ENCODE measurements around the gene TRABD2A.
"Not testable (repeated sequence)": the region's sequence is repeated elsewhere in the genome, so short reads cannot be mapped to it uniquely, and the experiment has no call there.

TRABD2A gene

DNA sequence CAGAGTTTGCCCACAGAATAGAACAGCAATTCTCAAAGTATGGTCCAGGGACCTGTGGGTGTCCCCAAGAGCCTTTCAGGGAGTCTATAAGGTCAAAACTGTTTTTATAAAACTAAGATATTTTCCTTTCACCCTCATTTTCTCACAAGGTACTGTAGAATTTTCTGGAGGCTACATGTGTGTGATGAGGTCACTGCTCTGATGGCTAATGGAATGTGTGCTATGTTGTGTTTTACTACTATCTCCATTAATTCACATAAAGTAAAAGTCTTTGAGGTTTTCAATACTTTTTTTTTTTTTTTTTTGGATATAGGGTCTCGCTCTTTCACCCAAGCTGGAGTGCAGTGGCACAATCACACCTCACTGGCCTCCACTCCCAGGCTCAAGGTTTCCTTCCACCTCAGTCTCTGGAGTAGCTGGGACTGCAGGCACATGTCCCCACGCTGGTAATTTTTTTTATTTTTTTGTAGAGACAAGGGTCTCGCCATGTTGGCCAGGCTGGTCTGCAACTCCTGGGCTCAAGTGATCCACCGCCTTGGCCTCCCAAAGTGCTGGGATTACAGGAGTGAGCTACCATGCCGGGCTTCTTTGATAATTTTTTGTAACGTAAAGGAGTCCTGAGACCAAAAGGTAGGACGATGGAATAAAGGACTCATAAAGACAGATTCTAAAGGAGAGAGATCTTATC, 1.8 kb downstream of the TRABD2A start:
- DNase-seq = no peak

DNA sequence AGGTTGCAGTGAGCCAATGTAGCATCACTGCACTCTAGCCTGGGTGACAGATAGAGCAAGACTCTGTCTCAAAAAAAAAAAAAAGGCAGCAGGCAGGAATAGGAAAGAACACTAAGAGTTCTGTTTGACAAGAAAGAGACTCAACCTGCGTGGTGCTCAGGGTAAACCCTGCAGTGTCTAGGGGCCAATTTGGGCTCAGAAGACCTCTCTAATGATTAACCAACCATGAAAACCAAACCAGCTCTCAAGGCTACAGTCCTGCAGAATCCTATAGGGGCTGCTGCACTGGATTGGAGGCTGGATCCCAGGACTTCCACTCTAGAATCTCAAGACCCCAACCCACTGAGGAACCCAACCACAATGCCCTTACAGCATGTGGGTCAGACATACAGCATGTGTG, 2.4 kb downstream of the TRABD2A start:
- DNase-seq = no peak

DNA sequence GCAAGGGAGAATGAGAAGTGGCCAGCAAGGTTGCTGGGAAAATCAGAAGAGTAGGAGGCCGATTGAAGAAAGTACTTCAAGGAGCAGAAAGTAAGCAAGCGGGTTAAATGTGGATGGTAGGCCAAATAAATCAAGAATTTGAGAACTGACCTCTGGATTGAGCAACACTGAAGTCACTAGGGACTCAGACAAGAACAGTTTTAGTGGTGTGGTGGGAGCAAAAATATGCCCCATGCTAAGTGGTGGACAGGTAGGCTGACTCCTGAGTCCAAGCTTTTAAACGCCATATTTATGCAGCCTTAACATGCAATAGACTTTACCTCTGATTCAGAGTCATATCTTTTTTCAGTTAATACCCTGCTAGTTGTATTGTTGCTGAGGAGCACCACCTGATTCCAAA, 4.5 kb downstream of the TRABD2A start:
- no peak for DNase-seq

DNA sequence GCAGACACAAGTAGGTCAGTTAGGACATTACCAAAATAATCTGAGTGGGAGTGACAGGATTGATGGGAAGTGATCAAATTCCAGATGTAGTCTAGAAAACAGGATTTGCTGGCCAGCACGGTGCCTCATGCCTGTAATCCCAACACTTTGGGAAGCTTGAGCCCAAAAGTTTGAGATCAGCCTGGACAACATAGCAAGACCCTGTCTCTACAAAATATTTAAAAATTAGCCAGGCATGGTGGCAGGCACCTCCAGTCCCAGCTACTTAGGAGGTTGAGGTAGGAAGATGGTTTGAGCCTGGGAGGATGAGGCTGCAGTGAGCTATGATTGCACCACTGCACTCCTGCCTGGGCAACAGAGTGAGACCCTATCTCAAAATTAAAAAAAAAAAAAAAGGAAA, 5.3 kb downstream of the TRABD2A start:
- not testable (repeated sequence) for DNase-seq

DNA sequence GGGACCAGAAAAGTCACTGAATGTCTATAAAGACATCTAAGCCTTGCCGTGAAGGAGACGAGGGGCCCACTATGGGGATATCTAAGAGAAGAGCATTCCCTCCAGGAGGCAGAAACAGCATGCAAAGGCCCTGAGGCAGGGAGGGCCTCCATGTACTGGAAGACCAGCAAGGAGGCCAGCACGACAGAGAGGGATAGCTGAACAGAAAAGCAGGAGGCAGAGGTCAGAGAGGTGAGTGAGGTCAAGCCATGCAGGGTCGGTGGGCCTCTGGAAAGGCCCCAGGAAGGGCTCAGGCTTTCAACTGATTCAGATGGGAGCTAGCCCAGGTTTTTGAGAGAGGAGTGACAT, 5.7 kb downstream of the TRABD2A start:
- DNase-seq = no peak

DNA sequence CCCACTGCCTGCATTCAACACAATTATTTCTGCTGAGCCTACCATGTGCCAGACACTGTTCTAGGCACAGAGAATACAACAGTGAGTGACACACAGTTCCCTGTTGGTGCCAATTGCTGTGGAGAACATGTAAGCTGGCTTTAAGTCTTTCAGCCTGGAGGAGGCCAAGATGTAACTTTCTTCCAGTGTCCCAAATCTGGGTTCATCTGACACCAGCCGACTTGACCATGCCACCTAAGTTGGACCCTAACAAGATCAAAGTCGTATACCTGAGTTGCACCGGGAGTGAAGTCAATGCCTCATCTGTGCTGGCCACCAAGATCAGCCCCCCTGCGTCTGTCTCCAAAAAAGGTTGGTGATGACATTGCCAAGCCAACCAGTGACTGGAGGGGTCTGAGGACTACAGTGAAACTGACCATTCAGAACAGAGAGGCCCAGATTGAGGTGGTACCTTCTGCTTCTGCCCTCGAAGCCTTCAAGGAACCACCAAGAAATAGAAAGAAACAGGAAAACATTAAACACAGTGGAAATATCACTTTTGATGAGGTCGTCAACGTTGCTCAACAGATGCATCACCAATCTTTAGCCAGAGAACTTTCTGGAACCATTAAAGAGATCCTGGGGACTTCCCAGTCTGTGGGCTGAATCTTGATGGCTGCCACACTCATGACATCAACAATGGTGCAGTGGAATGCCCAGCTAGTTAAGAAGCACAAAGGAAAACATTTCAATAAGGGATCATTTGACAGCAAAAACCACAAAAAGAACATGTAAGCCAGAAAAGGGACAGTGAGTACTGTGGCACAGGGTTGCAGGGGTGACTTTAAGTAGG, 6.3 kb downstream of the TRABD2A start:
- DNase-seq = no peak

DNA sequence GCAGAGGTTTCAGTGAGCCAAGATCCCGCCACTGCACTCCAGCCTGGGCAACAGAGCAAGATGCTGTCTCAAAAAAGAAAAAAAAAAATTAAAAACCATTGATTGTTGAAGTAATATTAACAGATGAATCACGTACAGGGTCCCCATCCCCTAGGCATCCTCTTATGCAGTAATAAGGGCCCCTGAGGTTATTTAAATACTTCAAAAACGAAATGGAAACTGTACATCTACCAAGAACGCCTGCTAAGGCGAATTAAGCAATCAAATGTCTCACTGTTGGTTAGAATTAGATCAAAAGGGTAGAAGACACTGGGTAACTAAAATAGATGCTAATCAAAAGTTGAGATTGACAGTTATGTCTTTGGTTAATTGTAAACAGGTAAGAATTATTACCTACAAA, 7.5 kb downstream of the TRABD2A start:
- DNase-seq = no peak

DNA sequence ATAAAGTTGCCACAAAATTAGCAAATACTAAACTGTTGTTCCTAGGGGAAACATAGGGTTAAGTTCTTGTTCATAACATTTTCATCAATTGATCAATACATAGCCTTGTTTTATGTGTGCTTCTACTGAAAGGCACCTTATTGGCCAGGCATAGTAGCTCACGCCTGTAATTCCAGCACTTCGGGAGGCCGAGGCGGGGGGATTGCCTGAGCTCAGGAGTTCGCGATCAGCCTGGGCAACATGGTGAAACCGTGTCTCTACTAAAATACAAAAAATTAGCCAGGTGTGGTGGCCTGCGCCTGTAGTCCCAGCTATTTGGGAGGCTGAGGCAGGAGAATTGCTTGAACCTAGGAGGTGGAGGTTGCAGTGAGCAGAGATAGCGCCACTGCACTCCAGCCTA, 8.2 kb downstream of the TRABD2A start:
- DNase-seq = not testable (repeated sequence)

DNA sequence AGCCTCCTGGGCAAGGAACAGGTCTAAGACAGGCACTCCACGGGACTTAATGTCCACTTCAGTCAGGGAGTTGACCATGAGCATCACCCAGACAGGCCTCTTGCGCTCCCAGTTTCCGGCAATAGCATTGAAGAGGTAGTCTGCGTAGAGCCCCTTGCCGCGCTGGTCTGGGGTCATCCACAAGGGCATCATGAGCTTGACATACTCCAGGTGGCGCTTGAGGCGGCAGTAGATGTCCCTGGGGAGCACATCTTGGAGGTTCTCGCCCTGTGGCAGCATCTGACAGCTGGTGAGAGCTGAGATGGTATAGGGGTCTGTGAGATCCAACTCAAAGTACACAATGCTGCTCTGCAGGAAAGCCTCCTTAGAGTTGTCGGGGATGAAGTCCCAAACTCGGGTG, 10.6 kb downstream of the TRABD2A start:
- no peak for DNase-seq

DNA sequence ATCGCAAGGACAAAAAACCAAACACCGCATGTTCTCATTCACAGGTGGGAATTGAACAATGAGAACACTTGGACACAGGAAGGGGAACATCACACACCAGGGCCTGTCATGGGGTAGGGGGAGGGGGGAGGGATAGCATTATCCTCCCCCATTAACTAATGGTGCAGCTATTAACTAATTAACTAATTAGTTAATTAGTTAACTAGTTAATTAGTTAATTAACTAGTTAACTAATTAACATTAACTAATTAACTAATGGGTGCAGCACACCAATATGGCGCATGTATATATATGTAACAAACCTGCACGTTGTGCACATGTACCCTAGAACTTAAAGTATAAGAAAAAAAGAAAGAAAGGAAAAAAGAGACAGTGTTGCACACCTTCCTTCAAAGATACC, 12.6 kb downstream of the TRABD2A start:
- DNase-seq = not testable (repeated sequence)

DNA sequence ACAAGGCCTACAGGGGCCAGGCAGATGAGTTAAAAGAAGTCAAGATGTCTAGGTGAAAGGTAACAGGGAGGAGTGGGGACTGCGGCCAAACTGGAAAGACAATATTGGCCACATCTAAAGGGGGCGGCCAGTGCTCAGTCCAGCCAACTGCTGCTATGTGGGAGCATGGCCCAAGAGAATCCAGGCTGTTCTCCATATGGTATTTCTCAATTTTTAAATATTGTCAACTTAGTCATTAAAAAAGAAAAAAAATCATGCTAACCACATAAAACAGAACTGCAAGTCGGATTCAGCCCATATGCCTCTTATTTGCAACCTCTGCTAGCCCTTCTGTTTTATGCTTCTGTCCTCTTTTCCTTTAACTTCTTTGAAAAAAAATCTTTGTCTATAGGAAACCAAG, 14.8 kb downstream of the TRABD2A start:
- DNase-seq = no peak

DNA sequence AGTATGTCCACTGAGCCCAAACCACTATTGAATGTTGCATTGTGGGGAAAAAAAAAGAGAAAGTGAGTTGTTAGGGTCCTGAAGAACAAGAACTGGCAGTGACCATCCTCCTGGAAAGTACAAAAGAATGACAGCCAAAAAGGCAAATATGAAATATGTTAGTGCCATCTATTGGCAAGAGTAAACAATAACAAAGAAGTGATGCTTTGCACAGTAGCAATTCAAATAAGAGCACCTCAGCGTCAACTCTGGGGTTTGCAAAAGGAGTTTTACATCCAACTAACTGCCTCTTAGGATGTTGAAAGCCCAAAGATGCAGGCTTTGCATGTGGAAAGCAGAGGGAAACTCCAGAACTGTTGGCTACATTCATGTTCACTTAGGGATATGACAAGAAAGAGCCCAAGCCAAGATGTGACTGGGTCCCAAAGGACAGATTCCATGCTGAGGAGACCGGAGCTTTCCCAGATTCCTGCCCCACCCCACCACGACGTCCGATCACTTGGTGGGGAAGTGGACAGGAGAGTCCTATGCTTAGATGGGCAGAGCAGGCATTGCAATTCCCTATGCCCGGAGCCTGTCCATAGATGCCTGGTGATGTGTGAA, 15.6 kb downstream of the TRABD2A start:
- no peak for DNase-seq

DNA sequence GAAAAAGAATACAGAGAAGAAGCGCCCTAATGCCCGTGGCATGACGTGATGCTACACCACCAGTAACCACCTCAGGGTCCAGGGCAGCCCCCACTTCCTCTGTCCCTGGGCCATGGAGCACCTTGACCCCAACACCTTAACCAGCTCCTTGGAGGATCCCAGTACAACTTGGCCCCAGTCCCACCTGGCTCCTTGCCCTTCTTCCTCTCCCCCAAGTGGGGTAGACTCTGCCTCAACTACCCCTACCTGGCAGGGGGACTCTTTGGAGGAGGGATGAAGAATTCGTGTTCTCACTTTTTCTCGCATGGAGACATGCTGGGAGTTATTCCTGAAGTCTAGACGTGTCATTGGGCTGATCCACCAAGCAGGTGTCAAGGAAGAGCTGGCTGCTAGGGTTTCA, 18.9 kb downstream of the TRABD2A start:
- DNase-seq = no peak

DNA sequence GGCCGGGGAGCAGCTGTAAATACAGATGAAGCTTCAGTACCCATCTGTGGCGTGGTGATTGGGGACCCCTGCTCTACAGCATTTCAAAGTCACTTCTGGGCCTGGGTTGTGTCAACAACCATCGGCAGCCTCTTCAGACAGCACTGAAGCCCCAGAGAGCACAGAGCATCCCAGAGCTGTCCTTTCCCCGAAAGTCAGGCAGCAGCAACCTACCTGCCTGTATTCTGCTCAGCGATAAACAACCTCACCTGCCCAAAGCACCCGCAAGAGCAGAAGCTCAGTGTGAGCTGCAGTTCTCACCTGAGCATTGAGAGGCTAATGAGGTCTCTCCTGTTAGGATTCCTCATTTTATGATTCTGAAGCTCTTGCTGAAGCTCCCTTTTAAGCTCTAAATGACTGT, 19.3 kb downstream of the TRABD2A start:
- no peak for DNase-seq

DNA sequence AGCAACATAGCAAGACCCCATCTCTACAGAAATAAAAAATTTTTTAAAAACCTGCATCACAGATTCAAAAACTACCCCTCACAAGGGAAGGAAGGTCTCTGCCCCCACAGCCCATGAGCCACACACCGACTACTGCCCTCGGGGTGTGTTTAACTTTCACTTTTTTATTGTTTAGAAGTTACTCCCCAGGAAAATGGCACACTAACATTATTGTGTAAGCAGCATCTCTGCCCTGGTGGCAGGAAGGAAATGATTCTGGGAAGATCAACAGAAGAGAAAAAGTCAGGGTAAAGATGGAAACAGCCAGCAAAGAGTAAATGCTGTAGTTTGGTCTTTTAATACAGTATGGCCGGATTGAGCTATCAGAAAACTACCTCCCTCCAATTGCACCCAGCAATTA, 21.9 kb downstream of the TRABD2A start:
- DNase-seq = no peak

DNA sequence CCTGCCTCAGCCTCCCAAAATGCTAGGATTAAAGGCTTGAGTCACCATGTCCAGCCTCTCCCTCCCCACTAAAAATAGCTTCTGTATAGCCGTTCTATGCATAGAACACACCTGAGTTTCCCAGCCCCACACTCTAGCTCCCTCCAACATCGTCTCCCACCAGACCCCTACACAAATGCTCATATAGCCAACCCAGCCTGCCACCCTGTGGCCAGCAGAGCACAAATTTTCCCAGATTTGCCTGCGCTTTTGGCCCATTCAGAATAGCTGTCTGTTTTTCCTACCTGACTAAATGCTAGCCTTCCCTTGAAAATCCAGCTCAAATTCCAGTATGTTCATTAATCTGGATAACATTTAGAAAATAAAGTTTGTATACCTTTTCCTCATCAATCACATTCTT, 22.8 kb downstream of the TRABD2A start:
- no peak for DNase-seq

DNA sequence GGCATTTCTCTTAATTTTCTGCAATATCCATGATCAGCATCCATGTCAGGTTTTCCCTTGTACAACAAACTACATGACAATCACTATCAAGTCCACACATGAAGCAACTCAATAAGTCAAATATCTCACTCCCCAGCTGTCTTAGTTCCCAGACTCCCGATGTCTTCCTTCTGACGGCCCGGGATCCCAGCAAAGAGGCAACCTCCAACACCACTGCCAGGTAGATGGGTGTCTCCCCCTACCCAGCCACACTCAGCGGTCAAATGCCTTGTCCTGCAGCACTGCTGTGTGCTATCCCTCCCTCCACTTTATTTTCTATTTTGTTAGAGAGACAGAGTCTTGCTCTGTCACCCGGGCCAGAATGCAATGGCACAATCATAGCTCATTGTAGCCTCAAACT, 23.3 kb downstream of the TRABD2A start:
- no peak for DNase-seq

DNA sequence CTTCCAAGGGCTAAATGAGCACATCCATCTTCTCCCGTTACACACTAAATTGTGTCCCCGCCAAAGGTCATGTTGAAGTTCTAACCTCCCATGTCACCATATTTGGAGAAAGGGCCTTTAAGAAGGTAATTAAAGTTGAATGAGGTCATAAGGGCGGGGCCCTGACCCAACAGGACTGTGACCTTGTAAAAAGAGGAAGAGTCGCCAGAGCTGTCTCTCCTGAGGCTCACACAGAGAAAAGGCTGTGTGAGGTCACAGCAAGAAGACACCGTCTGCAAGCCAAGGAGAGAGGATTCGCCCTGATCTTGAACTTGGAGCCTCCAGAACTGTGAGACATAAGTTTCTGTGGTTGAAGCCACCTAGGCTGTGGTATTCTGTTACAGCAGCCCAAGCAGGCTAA, 24.1 kb downstream of the TRABD2A start:
- no peak for DNase-seq

DNA sequence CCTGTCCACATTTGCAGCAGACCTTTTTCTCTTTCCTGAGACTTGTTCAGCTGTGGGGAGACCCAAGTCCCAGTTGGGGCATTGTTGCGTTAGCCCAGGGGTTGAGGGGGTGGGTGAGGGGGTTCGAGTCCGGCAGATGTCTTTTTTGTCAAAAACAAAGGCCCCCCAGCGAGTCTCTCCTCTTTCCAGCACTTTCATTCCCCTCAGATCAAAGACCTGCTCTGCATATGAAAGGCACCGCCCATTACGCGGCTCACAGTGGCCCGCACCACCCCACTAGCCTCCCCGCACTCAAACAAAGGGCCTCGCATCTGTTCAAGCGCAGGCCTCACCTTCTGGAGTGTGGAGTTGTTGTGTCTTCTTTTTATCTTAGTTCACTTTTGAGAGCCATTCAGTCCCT, 25.2 kb downstream of the TRABD2A start:
- DNase-seq = no peak

DNA sequence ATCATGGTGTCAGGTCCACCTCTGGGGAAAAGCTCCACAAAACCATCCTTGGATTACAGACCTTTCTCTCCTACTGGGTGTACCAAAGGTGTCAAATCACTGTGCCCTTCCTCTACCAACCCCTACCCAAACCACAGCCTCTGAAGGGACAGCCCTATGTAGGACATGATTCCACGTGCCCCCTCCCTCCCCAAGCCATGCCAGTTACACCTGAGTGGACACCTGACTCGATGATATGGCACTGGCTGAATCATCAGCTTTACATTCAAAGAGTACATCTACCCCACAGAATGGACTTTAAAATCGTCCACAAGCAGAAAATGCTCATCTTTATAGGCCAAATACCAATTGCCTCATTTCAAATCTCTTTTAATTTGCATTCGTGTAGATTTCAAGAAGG, 26.0 kb downstream of the TRABD2A start:
- DNase-seq = no peak

DNA sequence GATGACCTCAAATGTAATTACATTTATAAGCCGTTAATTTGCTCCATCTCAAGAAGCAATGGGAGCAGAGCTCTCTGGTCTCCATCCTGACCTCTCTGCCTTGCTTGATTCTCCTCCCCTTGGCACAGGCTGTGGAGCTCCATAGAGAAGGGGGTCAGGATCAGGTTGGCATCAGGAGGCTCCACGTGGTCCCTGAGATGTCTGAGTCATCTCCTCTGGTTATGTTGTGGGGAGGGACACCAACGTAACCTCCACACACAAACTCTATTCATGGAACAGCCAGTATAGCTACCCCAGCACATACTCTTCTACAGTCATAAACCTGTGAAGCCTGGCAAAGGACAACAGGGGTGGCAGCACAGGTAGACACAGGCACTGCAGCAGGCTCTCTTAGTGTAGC, 29.0 kb downstream of the TRABD2A start:
- DNase-seq = no peak

DNA sequence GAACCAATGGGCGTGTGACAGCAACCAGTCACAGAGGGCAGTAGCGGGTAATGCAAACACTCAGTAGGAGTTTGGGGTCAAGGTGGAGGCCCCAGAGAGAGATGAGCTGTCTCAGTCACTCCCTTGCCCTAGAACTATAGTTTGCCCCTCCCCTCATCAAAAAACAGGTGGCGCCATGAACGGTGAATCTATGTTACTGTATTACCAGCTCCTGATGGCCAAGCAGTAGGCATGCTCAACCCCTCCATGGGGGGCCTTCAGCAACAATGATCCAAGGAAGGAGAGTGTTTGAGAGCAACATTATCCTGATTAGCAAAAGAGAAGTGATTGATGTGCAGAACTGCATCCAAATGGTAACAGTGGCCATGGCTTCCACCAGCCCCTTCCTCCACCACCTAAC, 30.4 kb downstream of the TRABD2A start:
- DNase-seq = no peak

DNA sequence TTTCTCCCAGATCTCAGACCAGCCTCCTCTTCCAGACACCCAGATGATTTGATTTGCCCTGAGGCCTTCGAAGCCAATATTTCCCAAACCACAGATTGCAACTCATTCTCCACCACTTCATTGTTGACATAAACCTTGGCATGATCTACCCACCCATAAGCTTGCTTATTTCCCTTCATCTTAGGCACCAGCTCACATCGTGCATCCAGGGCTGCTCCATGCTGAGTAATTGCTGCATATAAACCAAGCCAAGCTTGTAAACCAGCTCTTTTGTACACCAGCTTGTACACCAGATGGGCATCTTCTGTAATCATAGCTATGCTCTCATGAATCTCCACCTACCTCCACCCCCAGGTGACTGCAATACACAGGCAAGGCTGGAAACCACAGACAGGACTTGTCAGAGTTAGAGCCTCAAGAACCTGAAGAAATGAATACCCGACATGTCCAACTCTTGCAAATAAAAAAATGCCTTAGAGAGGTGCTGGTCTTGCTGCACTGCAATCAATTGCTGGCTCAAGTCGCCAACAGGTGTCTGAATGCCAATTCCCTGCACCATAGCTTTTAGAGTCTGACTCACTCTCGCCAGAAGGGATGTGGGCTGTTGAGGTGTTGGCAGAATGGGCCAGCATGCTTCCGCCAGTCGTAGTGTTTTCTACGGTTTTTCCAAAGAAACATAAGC, 31.5 kb downstream of the TRABD2A start:
- no peak for DNase-seq

All from left hindlimb (tissue), 1 donor.